Ovary (tissue), 9 donors: ENCODE results near the gene UHMK1. TPM values are rescaled to one million over a fixed set of nuclear protein-coding genes. Genes with fewer than 3 reads are reported as not detected.

Source experiments
- DNase-seq, 5 donors: peaks; one replicate each; pipeline ENCODE4 v3.0.0-alpha.2; 2019 to 2020
- H3K27ac ChIP-seq, 2 donors: fragments of 200-600 bp; one replicate each; pipeline versions ENCODE4 v1.5.1 to v1.8.0; 2019 to 2022
- H3K27me3 ChIP-seq: fragments of 200-600 bp; one replicate; pipeline ENCODE4 v1.8.0; 2022
- H3K36me3 ChIP-seq: fragments of 200-600 bp; sonication (generic); one replicate; pipeline ENCODE4 v1.5.1; 2019
- H3K4me1 ChIP-seq: one replicate; pipeline ENCODE4 v1.8.1; 2013; ENCODE audit warnings: mild to moderate bottlenecking, moderate library complexity; ENCODE audit not compliant: insufficient read depth
- H3K4me3 ChIP-seq: fragments of 200-600 bp; sonication (generic); one replicate; pipeline ENCODE4 v1.5.1; 2017
- H3K9me3 ChIP-seq, 2 donors: fragments of 200-600 bp in 1 of 2; sonication (generic) in 1 of 2; one replicate each; pipeline versions ENCODE4 v1.5.1 to v1.8.1; 2013 to 2019; ENCODE audit warnings: mild to moderate bottlenecking in 1 of 2, moderate library complexity in 1 of 2
- CTCF ChIP-seq, 3 donors: fragments of 450-650 bp in 2 of 3; fragments of 200-600 bp in 1 of 3; IDR thresholded peaks; one replicate each; pipeline versions ENCODE4 v1.5.1 to v1.8.0; 2016 to 2022; ENCODE audit warnings: antibody characterized with exemption in 3 of 3, mild to moderate bottlenecking in 1 of 3
- EP300 ChIP-seq: sonication (generic); formaldehyde crosslinking; IDR thresholded peaks from one replicate; pipeline ENCODE4 v1.6.1; 2017; ENCODE audit warnings: antibody characterized with exemption
- POLR2A ChIP-seq: fragments of 450-650 bp; IDR thresholded peaks from one replicate; pipeline ENCODE4 v1.6.1; 2017; ENCODE audit warnings: antibody characterized with exemption, mild to moderate bottlenecking, moderate library complexity
- WGBS, 3 donors: extraction: QIAGEN DNeasy Blood & Tissue Kit in 1 of 3; methylation state at CpG; one replicate each; pipeline versions ENCODE4 v1.1.5 to v1.1.7; 2013 to 2017; 5-methylcytosine and 5-hydroxymethylcytosine counted together
- intact Hi-C, 4 donors: fragments of 100-400 bp; cut with DNase I; formaldehyde crosslinking; loops; one replicate each; pipeline versions ENCODE4 v1.11.0 to v1.15.1; 2022 to 2023
- polyA plus RNA-seq, 2 donors: library from polyadenylated mRNA; stranded (reverse); fragments of 200-250 nt in 1 of 2; fragments of 350-450 nt in 1 of 2; fragmentation: Illumina TruSeq in 1 of 2; extraction: RNeasy Lipid Tissue Mini Kit (QIAGEN cat#74804) in 1 of 2; gene quantifications; one replicate each; pipeline ENCODE4 v1.2.3, GENCODE V29; 2013 to 2014
- total RNA-seq, 7 donors: library from RNA; depleted of rRNA in 2 of 7; stranded (reverse); fragments of >200 nt in 2 of 7; fragmentation: NEBNext Ultra II Directional in 3 of 7; extraction: Animal tissue kit (Norgen Biotek cat#: 25700) in 3 of 7; gene quantifications; one replicate each; pipeline versions ENCODE4 v1.1.0 to v1.2.4, GENCODE V29; 2016 to 2023
- donor health status: DM: no; HTN: no; CAD: no; lungs with moderate emphysema.
- donor health status: DM: no; HTN: no; CAD: no.
- donor health status: Bipolar disorder and iron deficiency.
- donor health status: DM: yes; HTN: yes; CAD: no.
- donor health status: DM: no; HTN: no; CAD: no.
- donor health status: DM: yes; HTN: yes; CAD: no.

UHMK1 gene
- total and polyA plus RNA-seq, 9 donors, result 8.2 to 36.8 (median 24.3) TPM

- Histone ChIP-seq H3K4me1 (no peaks in the 10 kb centered on the region), H3K27ac (no peak overlapping the region), H3K27me3 (no peaks in the 10 kb centered on the region), H3K36me3 (no peaks in the 10 kb centered on the region), H3K9me3 (no peaks in the 10 kb centered on the region), H3K4me3 (no peak overlapping the region)
- no peak for DNase-seq
- intact Hi-C loops, result no loop called here
- WGBS, 3 donors, result 77 to 80% (median 77%) methylated on average over 7 of the region's 7 CpGs
- no peak for TF ChIP-seq POLR2A
These were observed 32.8 kb downstream of the UHMK1 start for GRCh38 chr1:162530307-162530987.

- DNase-seq, result no peak
- Histone ChIP-seq H3K4me3 (no peak overlapping the region), H3K27me3 (no peaks in the 10 kb centered on the region), H3K36me3 (no peaks in the 10 kb centered on the region), H3K27ac (no peak overlapping the region), H3K4me1 (no peaks in the 10 kb centered on the region), H3K9me3 (no peaks in the 10 kb centered on the region)
- WGBS, 3 donors, result 93 to 100% (median 93%) methylated on average over 1 of the region's 1 CpG
- TF ChIP-seq CTCF (IDR thresholded peaks at IDR 0.05), result no peak
- TF ChIP-seq POLR2A, result no peak
- TF ChIP-seq EP300, result no peak
- intact Hi-C loops, result no loop called here
These were observed 33.3 kb downstream of the UHMK1 start for GRCh38 chr1:162530988-162531319.

- WGBS, 3 donors, result 27 to 57% (median 38%) methylated on average over 1 of the region's 1 CpG
- TF ChIP-seq CTCF (IDR thresholded peaks at IDR 0.05) (no peak), EP300 (no peak), POLR2A (no peak)
- intact Hi-C loops, result no loop called here
These were observed 37.9 kb downstream of the UHMK1 start for GRCh38 chr1:162535501-162535900.

GRCh38 chr1:162536511-162536910 is 38.9 kb downstream of the UHMK1 start:
- no peaks in the 10 kb centered on the region for H3K4me1 ChIP-seq
- no peak for DNase-seq
- intact Hi-C loops, result no loop called here
- no peak overlapping the region for H3K27ac ChIP-seq
- no peaks in the 10 kb centered on the region for H3K27me3 ChIP-seq
- 78 to 94% (median 93%) methylated on average over 2 of the region's 2 CpGs for WGBS, 3 donors
- no peaks in the 10 kb centered on the region for H3K9me3 ChIP-seq
- H3K36me3 ChIP-seq, result no peaks in the 10 kb centered on the region
- TF ChIP-seq CTCF (IDR thresholded peaks at IDR 0.05), result no peak
- no peak for TF ChIP-seq POLR2A
- TF ChIP-seq EP300, result no peak
- no peak overlapping the region for H3K4me3 ChIP-seq

More at GRCh38 chr1:162535501-162535900, 37.9 kb downstream of the UHMK1 start:
- Histone ChIP-seq H3K27me3 (no peaks in the 10 kb centered on the region), H3K27ac (no peak overlapping the region), H3K36me3 (no peaks in the 10 kb centered on the region), H3K4me1 (no peaks in the 10 kb centered on the region), H3K4me3 (no peak overlapping the region), H3K9me3 (no peaks in the 10 kb centered on the region)
- no peak for DNase-seq

GRCh38 chr1:162537216-162537615 is 39.6 kb downstream of the UHMK1 start:
- WGBS, 3 donors, result 67 to 70% (median 69%) methylated on average over 2 of the region's 2 CpGs
- Histone ChIP-seq H3K27ac (no peak overlapping the region), H3K4me3 (no peak overlapping the region), H3K4me1 (no peaks in the 10 kb centered on the region), H3K27me3 (no peaks in the 10 kb centered on the region), H3K36me3 (no peaks in the 10 kb centered on the region), H3K9me3 (no peaks in the 10 kb centered on the region)
- TF ChIP-seq POLR2A (no peak), EP300 (no peak), CTCF (IDR thresholded peaks at IDR 0.05) (no peak)
- intact Hi-C loops, result no loop called here
- DNase-seq, result no peak
